HG03139 (cell line): ENCODE data around the gene ACSL6.

ENCODE experiments used
- ATAC-seq: cut with Tn5 transposase; IDR thresholded peaks from one replicate; pipeline ENCODE4 v1.9.1; 2021; ENCODE audit not compliant: unreplicated experiment

The ACSL6 gene

DNA sequence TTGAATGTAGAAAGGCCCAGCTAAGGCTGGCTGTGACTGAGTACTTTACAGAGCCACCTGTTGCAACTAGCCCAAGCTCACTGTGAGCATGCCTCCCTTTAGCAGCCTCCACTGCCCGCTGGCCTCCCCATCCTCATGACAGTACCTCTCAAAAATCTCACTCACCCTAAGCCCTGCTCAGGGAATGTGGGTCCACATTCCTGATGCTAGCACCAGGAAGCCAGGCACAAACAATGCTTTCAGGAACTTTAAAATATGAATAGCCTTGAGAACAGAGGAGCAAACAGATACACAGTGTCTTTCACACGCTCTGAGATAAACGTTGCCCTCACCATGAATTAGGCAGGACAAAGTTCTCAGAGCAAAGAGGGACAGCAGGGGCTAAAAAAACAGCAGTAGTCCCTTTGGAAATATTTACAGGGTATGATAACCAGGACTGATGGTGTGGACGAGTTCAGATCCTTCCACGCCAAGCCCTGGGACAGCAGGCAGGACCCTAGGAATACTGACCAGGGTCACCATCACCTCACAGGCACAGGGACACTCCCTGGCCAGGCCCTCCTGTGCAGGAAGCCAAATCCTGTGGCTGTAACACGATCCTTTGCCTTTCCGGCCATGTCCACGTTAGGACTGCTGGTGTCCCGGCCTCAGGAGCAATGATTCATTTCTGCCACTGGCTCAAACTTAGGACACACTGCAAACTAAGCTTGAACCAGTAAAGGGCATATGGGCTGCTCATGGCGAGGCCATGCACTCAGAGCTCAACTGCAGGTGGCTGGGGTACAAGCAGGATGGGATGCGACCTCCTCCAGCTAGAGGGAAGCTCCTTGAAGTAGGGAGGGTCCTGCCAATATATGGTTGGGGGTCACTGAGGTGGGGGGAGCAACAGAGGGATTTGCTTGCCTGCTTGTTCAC lies 9.6 kb downstream of the ACSL6 start:
- no peak for ATAC-seq

DNA sequence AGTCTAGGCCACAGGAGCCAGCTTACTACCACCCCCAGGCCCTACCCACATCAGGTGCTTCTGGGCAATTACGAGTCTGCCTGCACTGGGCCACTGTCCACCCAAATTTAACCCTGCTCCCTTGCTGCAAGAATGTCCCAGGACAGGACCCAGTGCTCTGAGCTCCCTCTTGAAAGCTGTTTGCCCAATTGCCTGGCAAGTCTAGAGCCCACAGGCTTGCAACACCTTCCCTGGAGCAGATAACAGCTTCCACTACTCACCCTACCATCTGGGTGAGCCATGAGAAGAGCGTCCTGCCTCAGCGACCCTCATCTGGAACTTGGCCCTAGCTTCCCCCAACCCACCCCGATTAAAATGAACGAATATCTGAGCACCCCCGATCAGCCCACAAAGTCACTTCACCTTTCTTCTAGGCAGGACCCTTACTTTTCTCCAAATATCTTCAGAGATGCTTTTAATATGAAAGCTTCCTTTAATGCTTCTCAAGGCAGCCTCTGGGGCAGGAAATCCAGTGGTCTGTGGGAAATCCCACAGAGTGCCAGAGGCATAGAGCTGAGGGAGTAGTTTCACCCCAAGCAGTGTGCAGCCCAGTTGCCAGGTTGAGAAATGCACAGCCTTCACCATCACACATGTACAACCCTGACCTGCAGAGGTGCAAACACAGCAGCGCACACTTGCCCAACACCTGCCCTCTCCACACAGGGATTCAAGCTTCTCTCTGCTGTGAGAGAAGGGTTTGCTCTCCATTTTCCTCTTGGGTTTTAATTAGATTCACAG lies 10.6 kb downstream of the ACSL6 start:
- ATAC-seq = no peak

DNA sequence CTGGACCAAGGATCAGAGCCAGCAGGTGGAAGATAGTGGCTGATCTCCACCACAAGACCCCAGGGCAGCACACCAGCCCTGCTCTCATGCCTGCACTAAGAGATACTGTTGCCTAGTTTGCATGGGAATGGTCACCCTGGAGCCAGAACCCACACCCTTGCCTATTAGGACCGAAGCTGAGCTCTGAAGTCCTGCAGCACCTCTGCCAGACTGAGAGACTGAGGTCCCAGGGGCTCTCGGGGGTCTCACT lies 11.3 kb downstream of the ACSL6 start:
- no peak for ATAC-seq

DNA sequence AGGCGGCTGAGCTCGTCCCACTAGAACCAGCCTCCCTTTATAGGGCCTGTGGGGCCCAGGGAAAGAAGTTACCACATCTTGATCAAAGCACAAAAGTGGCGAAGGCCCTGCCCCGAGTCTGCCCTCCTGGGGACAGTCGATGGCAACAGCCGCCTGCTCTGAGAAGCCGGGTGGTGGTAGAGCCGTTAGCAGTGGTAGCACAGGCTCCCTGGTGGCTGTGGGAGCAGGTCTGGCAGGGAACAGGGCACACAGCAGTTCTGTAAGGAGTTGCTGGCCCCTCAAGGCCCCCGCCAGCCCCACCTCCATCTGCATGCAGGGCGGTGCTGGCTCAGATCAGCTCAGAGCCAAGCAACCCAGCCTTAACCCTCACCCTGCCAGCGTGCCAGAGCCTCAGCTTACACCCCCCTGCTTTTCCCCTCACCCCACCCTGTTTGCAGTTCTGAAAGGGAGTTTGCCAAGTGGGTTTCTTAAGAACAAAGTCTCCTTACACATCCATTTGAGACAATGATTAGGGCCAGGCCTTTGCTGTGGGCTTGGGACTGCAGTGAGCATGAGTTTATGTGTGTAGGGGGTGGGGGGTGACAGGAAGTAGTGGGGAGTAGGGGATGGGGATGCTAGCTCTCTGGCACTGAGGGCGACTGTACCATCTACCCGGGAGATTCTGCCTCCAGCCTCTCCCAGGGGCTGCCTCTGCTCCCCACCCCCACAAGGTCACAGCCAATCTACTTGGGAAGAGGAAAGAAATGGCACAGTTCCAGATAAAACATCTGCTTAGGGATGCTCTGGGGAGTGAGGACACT lies 11.8 kb downstream of the ACSL6 start:
- no peak for ATAC-seq

DNA sequence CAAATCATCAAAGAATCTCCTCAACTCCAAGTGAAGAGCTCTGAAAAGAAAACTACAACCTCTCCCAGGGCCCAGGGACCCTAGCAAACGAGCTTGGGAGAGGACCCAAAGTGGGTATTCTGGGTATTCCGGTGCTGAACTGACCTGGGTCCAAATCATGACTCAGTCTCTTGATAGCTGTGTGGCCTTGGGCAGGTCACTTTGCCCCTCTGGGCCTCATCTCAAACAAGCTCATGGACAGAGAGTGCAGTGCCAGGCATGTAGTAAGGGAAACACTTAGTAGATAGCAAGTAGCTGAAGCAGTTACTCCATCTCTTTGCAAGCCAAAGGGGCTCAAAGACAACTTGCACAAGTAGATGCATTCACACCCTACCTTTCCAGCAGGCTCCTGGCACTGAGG lies 12.4 kb downstream of the ACSL6 start:
- ATAC-seq = no peak

DNA sequence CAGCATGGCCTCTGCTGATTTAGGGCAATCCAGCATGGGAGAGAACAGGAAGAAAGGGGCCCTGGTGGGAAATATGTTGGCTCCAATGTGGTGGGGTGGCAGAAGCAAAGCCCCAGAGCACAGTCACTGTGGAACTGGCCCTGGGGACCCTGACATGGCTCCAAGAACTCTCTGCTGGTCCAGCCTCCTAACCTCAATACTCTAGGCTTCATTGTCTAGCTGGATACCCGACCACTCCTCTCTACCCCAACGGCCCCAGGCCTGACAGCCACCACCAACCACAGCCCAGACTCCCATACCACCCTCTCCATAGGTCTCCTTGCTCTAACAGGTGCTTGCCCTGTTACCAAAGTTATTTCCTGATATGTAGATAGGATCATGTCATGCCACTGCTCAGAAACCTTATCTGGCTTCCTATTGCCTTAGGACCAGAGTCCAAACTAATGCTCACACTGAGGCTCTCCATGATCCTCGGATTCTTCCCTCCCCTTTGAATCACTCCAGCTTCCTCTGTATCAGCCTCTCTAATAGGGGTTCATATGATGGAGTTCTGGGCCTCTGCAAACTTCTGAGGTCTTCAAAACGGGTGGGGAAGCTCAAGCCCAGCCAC lies 12.9 kb downstream of the ACSL6 start:
- no peak for ATAC-seq

DNA sequence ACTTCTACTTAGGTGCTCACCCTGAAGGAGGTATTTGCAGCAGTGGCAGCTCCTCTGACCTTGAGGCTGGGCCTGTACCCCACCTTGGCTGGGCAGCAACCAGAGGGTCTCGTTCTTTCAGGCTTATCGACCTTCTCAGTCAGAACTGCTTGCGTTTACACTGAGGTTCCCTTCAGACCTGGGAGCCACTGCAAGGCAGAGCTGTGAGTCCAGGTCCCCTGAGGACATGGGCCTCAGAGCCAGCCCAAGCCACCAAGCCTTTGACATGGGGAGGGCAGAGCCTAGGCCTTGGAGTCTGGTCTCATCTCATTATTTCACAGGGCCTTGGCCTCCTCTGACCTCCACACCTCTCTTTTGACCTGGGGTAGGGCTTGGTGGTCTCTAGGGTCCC lies 13.7 kb downstream of the ACSL6 start:
- no peak for ATAC-seq

DNA sequence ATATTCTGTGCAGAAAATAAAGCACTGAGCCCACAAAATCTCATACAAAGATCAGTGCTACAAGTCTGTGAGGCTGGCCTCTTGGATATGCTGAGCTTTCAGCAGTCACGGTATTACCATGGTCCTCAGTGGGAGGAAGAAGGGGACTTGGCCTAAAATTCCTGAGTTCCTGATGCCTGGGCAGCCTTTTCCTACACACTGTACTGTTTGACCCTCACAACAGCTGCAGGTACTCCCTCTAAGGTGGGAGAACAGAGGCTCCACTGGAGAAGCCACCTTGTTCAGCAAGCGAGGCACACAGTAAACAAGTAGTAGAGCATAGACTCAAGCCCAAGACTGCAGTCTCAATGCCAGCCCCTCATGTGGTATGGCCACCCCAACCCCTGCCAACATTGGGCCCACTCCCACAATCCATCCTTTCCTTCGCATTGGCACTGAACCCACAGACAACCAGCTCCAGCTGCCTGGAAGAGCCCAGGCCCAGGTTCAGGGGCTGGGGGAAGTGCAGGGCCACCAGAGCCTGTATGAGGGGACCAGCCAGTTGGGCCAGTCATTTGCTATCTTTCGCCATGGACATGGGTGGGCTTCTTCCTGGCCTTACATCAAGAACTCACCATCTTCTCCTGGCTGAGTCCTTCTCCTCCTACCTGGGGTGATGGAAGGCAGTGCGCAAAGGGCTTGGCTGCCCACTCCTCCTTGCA lies 14.3 kb downstream of the ACSL6 start:
- ATAC-seq = no peak

DNA sequence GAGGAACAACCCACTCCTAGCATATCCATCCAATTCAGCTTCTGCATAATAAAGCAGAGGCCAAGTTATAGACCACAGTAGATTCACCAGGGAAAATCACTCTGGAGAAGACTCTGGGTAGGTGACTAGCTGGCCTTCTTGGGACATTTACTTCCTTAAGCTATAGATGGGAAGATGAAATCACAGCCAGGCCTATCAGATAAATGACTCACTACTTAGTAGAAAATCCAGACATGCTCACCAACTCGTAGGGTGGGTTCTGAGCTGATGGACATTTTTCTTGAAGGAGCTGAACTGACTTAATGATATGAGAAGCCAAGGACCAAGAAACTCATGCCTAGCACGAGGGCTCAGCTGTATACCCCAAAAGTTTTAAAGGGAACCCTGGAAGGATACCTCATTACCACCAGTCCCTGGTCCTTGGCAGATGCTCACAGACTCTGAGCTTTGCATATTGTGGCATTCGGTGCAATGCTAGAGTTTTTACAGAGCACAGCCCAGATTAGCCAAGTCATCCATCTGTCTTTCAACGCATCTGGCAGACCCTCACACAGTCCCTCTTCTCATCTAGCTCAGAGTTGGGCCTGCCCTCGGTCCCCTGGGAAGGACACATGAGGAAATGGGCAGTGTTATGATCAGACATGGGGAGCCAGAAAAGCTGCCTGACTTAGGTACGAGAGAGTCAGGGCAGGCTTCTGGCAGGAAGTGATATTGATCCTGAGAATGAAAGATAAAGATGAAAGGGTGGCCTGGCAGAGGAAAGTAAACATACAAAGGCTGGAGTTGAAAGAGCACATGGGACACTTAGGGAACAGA lies 15.0 kb downstream of the ACSL6 start:
- no peak for ATAC-seq

DNA sequence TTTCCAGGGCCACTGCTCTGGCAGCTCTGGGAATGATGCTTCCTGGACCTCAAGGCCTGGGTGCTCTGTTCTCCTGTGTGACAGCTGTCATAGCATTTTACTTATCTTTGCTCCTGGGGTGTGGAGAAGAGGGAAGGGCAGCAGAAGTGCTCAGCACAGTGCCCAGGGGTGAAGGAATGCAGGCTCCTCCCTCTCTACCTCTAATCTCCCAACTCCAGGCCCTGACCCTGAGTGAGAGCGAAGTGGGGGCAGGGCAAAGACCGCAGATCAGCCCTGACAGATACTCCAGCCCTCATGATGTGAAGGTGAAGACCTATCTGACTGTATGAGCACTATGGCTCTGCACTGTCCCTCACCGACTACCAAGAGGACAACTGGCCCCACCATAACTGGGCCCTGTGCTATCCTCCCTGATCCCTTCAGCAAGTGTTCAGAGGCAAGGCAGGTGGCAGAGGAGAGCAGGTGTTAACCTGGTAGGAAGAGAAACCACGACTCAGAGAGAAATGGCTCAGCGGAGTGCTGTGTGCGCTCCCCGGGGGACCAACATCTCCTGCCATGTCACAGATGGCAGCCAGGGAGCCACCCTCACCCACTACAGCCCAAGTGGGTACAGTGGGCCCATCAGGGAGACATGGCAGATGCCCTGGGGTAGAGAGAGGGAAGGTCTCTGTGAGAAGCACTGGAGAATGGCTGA lies 16.8 kb downstream of the ACSL6 start:
- ATAC-seq = no peak

DNA sequence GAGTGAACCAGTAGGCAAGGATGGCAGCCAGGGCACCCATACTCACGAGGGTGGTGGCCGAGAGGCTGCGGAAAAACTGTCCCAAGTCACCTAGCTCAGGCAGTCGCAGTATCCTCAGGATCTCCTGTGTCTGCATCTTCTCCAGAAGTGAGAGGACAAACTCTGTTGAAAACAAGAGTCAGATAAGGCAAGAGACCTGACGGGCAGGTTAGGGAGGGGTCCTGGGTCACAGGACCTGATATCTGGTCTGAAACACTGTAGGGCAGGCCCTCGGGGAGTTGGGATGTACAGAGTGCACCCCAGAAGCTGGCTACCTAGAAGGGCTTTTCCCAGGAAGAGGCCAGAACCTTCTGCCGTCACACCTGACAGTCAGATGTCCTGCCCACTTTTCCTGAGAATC lies 17.4 kb downstream of the ACSL6 start:
- no peak for ATAC-seq

DNA sequence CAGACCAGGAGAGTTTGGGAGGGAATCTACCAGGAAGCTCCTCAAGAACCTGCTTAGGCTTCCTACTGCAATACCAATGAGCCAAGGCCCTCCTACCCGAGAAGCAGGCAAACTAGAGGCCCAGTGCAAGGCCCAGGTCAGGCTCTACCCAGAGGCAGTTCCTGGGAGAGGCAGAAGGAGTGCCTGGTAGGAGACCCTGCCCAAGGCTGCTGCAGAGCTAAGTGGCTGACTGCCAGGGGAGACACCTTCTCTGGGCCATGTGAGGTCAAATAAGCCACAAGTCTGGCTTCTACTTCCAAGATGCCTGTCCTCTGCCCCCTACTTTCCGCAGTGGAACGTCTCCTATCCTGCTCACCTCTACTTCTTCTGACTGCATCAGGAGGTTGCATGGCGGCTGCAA lies 17.8 kb downstream of the ACSL6 start:
- ATAC-seq = no peak

DNA sequence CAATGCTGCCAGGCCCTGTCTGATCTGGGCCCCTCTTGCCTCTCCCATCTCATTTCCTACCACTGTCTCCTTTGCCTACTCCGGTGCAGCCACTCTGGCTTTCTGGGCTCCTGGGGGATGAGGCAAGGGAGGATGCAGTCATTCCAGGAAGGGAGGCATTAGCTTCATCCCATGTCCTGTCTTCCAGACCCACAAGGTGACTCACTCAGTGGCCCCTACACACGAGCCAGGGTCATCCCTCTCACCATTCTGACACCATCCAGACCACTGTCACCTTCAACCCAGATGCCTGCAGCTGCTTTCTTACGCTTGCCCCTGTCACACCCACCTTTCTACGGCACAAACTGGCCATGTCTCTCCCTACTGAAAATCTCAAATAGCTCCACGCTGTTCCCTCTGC lies 19.1 kb downstream of the ACSL6 start:
- ATAC-seq = no peak

DNA sequence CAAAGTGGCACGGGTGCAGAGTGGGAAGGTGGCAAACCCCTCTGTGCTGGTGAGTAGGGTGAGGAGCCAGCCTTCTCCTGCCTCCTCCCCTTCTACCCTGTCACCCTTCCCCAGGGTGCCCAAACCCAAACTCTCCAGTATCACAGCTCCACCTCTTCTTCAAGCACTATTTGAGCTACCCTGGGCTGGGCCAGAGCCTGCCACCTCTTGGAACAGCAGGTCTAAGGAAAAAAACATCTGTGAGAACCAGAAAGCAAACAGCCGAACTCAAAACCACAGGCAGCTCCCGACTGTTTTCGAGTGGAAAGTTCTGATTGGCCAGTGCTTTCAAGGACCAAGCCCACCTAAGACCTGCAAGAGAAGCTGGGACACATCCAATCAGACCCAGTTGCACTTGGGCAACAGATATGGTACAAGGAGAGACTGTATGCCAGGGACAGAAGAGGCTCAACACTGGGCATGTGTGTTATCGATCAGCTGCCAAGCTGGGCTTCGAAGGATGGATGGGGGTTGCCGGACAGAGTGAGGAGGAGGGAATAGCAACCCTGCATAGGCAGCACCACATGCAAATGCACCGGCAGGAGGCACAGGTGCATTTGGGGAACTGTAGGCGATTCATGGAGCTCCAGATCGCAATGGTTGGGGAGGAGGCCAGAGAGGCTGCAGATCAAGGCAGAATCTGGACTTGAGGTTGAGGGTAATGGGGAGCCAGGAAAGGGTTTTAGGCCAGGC lies 19.7 kb downstream of the ACSL6 start:
- ATAC-seq = no peak

DNA sequence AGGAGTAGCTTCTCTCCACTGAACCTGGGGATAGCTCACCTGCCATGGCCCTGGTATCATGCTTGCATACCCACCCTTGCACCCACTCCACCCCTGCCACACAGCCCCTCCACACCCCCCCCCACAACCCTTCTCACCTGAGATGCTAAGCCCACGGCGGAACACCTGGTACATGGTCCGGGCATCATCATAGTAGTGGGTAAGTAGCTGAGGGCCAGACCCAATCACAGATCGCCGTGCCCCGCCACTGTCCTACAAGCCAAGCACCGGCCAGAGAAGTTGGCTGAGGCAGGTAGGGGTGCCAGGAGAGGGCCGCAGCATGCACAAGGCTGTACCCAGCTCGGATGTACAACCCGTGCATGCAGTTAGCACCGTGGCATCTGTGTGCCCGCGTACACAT lies 20.7 kb downstream of the ACSL6 start:
- ATAC-seq = no peak

DNA sequence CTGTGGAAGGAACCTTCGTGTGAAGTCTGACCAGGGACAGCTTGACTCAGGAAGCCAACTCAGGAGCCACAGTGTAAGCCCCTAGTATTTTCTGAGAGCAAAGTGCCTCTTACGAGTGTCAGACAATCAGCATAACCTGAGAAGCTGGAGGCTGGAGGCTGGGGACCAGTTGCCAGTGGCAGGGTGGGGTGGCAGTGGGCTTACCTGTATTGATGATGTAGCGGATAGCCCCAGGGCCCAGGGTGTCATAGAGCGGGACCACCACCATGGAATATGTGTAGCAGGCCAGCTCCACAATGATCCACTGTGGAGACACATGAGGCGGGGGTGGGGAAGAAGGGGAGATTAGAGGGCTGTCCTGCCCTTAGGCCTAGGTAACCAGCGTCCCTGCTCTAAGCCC lies 22.9 kb downstream of the ACSL6 start:
- ATAC-seq = no peak

DNA sequence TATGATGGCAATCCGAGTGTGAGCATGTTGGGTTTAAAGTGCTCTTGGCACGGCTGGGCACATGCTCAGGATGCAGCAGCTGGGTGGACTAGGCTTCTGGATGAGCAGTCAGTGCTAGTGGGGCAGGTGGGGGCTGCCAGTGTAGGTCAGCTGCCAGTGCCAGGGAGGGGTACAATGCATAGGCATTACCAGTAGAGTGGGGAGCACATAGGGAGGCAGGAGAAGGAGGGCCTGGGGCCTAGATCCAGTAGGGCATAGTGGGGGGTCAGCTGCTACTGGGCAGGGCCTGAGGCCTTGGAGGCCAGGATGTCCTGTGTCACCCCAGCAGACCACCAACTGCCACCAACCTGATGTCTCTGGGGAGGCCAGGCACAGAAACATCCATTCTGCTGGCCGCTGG lies 24.2 kb downstream of the ACSL6 start:
- ATAC-seq = no peak

DNA sequence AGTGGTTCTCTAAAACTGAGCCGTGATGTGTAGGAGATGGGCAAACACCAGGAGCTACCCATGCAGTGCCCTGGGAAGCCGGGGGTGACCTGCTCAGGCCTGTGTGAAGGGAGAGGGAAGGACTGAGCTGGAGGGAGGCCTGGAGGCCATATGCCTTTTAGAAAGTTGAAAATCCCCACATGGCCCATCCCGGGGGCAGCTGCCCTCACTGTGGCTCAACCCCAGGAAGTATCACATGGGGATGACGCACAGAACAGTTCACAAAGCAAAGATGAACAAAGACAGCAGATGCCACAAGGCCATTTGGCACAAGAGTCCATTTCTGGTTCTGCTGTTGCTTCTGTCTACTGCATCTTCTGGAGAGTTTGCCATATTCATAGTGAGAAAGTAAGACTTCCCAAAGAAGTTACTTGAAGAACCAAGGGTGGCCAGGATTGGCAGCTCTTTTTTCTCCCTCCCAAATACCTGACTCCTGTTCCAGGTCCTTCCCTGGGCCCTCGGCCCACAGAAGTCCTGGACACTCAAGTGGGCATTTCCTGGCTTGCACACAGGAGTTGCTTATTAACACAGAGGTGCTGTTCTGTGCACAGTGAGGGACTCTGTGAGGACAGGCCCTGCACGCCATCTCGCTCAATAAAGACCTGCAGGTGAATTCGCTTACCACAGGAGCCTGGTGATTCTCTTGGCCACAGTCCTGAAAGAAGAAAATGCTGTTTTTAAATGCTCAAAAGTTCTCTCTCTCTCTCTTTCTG lies 25.1 kb downstream of the ACSL6 start:
- no peak for ATAC-seq
